Stimulated activated CD8-positive, alpha-beta memory T cell treated with anti-CD3 and anti-CD28 coated beads, Interleukin-4, amount 100 ng/mL, for 4 hours (primary cell): ENCODE results near the gene GC.
"Not testable (repeated sequence)": the region's sequence is repeated elsewhere in the genome, so short reads cannot be mapped to it uniquely, and the experiment has no call there.

ENCODE experiments used
- DNase-seq, 2 donors: peaks; one replicate each; pipeline ENCODE4 v3.0.0-alpha.2; 2020; ENCODE audit warnings: low read depth in 2 of 2, low spot score in 1 of 2

Gene GC, protein sequence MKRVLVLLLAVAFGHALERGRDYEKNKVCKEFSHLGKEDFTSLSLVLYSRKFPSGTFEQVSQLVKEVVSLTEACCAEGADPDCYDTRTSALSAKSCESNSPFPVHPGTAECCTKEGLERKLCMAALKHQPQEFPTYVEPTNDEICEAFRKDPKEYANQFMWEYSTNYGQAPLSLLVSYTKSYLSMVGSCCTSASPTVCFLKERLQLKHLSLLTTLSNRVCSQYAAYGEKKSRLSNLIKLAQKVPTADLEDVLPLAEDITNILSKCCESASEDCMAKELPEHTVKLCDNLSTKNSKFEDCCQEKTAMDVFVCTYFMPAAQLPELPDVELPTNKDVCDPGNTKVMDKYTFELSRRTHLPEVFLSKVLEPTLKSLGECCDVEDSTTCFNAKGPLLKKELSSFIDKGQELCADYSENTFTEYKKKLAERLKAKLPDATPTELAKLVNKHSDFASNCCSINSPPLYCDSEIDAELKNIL

DNA sequence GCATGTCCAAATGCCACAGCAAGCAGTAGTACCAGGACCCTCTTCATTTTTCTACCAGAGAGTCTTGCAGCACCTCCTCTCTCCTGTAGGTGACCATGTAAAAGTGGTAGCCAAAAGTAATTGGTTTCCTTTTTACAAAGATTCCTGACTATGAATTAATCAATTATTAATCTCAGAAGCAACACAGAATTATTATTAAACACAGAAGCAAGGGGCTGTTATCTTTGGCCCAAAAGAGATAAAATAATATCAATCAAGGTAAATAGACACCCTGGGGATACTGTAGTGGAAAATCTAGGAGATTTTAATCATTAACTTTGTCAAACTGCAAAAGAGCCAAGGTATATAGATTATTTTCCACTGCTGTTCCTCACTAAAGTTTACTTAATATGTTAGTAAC is at the start of gene GC:
Gene GC, minus strand, starts transcription at position 108 of the 400 bp plus-strand sequence. Its CDS starts 61 bp downstream, at position 47.
- DNase-seq = no peak

DNA sequence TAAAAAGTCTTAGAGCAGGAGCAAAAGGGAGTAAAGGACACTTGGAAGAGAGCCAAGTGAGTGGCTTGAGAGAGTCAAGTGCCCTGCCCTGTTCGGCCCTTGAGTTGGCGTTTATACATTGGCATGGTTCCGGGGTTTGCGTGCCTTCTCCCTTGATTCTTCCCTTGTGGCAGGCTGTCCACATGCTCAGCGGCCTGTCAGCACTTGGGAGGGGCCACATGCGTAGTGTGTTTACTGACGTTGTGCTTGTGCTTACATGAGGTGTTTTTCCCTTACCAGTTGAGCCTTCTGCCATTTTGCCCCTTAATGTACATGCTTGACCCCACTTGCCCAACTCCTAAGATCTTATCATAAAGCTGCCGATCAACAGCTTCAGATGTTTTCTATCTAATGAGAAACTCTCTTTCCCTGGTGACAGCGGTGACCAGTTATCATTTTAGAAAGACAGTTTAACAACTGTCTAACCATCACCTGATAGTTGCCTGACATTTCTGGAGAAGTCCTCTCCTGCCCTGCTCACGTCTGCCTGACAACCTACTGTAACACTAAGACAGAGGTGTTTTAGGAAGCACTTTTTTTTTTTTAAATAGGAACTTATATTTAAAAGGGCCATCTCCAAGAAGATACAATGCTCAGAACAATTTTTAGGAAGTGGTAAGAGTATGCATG is 49.5 kb upstream of the GC start:
- no peak for DNase-seq

DNA sequence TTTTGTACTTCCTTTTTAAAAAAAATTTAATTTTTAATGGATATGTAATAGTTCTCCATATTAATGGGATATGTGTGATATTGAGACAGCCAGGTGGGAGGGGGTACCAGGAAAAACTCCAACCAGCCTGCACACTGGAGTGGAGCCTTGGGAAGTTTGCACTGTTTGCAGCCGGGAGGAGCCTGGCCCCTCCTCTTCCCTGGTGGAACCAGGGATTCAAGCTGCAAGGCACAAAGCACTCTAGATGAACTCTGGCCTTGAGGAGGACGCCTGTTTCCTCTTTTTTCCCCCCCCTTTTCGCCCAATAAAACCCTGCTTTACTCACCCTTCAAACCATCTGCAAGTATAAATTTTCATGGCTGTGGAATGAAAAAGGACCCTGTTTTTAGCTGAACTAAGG is 48.2 kb upstream of the GC start:
- DNase-seq = no peak

DNA sequence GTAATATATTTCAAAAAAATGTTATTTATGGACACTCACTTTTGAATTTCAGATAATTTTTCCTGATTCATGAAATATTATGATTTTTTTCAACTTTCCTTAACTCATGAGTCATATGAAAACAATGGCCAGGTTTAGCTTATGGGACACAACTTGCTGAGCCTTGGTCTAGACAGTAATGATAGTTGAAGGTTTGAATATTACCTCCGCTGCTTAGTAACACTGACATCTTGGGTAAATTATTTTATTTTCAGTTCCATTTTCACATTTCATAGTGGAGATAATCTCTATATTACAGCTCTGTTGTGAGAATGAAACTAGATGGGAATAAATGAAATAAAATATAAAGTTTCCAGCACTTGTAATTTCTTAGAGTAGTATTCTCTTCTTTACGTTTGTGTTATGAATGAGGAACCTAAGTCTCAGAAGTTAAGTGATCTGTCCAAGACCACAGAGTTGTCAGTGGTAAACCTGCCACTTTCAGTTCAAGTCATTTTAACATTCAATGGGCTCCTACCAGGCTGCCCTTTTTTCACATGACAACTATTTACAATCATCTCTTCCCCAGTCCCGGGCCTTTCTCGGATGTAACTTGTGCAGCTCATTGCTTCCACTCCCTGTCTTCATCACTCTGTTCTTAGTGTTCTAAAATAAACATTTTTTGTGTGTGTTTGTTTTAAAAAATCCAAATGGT is 46.8 kb upstream of the GC start:
- DNase-seq = no peak

DNA sequence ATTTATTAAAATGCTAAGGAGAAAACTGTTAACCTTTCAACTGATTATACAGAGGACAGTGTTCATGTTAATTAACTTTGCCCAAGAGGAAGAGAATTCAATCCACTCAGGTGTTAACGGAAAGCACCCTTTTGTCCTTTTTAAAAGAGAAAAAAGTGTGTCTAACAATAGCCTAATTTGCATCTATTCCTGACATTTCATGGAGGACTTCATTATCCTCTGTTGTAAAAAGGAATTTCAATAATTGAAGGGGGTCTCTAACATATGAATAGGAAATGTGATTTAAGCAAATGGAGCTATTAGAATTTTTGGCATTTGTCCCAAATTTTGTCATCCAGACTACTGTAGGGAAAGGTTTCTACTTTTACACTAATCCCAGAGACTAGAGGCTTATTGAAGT is 44.6 kb upstream of the GC start:
- no peak for DNase-seq

DNA sequence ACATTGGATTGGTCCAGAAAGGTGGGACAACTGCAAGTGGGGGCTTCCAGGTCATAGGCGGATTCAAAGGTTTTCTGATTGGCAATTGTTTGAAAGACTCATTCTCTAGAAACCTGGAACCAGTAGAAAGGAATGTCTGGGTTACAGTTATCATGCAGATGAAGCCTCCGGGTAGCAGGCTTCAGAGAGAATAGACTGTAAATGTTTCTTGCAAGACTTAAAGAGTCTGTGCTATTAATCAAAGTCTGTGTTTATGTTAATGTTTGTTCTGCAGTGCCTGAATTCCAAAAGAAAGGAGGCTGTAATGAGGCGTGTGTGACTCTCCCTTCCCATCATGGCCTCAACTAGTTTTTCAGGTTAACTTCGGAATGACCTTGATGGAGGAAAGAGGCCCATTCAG is 43.9 kb upstream of the GC start:
- DNase-seq = no peak

DNA sequence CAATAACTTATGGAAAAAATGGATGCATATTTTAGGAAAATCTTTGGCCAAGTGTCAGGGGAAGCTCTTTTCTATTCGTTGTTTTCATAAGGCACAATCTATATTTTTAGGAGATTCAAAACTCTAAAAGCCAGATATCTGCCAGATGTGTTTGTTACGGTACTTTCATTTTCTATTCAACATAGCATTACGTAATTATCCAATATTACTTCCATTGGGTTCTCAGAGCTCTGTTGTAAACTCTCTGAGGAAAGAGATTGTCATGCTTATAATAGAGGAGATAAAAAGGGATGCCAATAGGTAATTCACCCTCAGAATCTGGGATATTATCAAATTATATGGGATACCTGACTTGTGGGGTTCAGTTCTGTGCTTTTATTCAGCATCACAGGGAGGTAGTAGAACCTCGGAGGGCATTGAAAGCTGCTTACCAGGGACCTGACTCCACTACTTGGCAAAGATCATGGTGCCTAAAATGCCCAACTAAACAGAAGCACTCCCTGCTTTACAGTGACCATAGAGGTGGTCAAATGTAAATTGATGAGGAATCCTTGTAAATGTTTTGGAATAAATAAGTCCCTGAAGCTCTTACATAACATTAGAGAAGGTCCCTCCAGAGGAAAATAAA is 32.9 kb upstream of the GC start:
- DNase-seq = no peak

DNA sequence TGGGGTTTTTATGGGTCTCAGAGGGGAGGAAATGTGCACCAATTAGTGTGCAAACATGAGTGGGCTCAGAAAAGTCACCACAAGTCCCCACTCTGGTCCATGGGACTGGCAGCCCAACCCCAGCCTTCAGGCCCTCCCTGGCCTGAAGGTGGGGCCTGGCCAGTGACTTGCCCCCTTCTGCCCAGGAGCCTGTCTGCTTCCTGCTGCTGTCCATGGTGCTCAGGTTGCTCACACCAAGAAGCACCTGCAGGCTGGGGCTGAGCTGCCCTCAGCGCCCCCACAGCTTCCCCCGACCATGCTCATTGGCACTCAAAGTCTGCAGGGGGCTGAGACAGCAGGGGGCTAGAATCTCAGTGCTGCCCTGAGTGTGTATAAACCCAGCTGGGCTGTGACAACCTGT is 30.6 kb upstream of the GC start:
- DNase-seq = no peak

DNA sequence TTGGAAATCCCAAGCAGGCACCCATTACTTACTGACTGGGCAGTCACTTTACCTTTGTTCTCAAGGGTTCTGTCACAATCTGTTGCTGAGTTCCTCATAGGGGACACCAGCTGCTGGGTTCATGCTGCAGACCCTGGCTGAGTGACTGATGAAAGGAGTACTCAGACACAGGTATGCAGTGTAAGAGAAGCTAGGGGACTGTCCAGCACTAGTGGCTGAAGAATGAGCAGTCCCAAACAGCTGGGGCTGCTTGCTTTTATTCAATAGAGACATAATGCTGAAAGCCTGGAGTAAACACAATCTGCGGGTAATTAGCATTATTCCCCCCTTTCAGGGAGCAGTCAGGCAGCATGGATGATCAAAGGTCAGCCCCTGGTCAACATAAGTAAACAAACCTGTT is 25.9 kb upstream of the GC start:
- not testable (repeated sequence) for DNase-seq

DNA sequence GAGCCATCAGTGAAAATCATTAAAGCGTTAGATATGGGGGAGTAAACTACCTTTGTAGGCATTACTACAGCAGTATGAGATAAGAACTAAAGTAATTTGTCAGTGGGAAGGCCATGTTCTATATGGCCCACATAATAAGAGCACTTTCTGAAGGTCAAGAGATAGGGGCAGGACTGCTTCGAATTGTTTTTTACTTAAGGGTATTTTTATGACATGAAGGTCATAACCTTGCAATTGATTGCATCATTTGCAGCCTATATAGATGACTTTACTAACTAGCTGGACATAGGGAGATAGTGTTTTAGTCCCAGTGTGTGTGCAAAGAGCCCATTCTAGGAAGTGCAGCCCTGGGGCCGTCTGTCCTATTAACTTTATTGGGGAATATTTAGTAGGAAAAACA is 23.6 kb upstream of the GC start:
- no peak for DNase-seq

DNA sequence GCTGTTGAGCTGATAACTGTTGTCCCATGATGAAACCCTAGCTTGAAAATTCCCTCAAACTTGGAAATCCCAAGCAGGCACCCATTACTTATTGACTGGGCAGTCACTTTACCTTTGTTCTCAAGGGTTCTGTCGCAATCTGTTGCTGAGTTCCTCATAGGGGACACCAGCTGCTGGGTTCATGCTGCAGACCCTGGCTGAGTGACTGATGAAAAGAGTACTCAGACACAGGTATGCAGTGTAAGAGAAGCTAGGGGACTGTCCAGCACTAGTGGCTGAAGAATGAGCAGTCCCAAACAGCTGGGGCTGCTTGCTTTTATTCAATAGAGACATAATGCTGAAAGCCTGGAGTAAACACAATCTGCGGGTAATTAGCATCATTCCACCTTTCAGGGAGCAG is 21.4 kb upstream of the GC start:
- DNase-seq = not testable (repeated sequence)

DNA sequence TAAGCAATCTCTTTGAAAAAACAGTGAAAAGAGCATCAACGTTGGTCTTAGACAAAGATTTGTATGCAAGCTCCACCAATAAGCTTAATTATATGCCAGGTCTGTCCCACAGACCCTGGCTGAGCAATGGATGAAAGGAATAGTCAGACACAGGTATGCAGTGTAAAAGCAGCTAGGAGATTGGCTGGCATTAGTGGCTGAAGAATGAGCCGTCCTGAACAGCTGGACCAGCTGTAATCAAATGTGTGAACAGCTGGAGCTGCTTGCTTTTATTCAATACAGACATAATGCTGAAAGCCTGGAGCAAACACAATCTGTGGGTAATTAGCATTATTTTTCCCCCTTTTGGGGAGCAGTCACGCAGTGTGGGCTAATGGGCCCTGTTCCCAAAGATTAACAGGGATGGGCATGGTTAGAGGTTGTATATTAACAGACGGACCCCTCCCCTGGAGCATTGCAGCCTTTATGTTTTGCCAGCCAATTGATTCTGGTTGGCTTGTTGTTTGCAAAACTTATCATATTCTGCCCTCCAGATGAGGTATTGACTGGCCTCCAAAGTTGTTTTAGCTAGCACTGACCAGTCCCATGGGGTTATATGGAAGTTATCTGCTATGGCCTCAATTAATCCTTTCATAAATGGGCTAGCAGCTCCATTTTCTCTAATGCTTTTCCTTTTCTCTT is 20.3 kb upstream of the GC start:
- not testable (repeated sequence) for DNase-seq

DNA sequence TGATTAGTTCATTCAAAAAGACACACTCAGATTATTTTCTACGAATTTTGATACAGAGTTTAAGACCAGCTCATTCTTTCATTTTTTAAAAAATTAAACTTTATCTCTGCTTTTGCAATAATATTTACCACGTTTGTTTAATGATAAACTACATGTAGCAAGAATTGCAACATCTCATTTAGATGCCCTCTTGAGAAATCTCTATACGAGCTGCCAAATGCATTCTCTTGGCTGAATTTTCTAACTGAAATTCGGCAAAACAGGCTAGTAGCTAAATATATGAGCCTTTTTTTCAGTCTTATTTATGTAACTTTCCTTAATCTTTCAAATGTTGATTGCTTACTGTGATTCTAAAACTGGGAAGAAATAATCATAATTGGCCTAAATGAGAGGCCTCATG is 2.1 kb upstream of the GC start:
- no peak for DNase-seq

DNA sequence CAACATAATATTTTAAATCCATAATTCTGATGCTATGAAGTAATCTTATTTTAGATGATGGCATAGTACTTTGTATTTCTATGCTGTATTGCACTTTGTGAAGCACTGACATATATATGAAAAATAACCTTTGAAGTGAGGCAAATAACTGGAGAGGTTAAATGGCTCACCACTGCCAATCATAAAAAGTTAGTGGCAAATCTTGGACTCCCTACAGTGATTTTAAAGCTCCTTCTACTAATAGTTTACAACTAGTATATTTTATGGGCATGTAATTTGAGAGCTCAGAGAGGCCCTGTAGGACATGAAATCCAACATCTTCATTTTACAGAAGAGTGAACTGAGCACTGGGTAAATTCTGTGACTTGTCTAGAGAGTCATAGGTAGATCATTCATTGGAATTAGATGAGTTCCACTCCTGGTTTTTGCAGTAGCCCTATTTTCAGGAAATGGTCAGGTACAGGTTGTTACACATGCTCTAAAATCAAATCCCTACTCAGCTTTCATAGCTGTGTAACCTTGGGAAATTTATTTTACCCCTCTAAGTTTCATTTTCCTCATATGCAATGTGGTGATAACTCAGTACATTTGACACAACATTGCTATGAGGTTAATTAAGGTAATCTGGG is 804 bp upstream of the GC start:
- no peak for DNase-seq

DNA sequence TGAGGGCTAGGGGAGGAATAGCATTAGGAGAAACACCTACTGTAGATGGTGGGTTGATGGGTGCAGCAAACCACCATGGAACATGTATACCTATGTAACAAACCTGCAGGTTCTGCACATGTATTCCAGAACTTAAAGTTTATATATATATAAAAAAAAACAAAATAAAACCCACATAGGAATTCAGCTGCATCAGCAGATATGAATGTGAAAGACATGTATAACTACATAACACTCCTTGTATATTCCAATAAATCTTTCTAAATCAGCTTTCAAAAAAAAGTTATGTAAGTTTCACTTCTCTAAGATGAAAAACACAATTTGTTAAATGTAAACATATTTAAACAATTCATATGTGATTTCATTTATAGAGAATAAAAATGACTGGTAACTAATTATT is 6.0 kb downstream of the GC start:
- DNase-seq = no peak

DNA sequence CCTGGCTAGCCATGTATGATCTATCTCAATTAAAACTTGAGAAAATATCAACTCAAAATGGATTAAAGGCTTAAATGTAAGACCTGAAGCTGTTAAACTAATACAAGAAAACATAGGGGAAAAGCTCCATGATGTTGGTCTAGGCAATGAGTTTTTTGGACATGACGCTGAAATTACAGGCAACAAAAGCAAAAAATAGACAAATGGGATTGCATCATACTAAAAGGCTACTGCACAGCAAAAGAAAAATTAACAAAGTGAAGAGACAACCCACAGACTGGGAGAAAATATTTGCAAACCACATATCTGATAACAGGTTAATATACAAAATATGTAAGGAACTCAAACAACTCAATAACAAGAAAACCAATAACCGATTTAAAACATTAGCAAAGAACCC is 8.4 kb downstream of the GC start:
- no peak for DNase-seq

DNA sequence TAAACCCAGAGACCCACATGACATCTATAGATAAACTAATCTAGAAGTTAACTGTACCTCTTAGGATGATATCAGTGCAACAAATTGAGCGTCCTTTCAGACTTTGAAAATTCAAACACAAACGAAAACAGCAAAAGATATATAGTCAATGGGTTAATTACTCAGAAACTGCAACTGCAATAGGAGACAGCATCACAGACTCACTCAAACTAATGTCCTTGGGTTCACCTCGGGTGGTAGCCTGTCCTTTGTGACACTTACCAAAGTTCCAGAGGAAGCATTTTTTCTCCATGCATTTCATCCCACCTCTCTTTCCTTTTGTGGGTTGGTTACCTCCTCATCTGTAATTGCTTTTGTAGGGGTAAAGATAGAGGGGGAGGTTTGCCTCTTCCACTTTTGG is 9.7 kb downstream of the GC start:
- DNase-seq = no peak

DNA sequence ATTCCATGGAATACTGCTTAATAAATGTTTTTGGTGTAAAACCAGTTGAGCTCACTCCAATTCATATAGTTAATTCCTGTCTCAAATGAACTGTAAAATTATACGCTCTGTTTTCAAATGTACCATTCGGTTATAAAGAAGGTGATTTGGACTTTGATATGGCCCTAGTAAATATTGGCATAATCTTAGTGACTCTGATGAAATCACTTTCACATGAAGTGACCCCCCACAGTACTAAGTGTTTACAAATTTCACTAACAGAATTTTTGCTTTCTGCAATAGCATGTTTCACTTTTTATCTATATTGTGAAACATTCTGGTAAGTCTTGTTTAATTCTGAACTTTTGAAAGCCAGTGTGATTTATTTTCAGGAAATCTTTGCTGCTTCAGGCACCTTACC is 10.9 kb downstream of the GC start:
- no peak for DNase-seq

DNA sequence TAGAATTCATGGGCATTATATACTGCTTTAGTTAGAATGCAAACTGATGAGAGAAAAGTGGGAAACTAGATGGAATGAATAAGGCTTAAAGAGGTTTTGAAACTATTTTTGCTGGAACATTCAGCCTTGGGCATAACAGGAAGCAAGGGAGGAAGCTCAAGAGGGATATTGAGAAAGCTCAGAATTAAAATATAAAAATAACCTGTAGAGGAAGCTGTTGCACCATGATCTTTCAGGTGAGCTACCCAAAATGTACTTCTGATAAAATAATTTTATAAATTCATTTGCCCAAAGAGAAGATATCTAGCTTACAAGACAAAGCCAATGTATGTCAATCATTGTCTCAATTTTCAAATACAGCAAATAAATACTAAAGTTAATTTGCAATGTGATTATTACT is 11.3 kb downstream of the GC start:
- no peak for DNase-seq

DNA sequence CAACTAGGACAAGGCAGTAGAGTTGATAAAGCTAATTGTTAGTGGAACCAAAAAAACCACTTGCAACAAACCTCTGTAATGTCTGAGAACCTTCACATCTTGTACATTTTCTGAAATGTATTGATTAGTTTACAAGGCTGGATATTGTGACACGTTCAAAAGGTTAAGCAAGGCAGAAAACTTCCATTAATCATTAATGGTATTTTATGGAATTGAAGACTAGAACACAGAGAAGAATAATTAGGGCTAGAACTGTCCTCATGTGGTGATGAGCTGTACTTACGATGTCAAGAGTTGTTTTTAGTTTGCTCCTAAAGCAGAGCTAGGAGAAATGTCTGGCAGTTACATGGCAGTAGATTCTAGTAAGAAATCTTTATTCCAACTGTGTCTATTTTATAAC is 12.3 kb downstream of the GC start:
- DNase-seq = no peak

DNA sequence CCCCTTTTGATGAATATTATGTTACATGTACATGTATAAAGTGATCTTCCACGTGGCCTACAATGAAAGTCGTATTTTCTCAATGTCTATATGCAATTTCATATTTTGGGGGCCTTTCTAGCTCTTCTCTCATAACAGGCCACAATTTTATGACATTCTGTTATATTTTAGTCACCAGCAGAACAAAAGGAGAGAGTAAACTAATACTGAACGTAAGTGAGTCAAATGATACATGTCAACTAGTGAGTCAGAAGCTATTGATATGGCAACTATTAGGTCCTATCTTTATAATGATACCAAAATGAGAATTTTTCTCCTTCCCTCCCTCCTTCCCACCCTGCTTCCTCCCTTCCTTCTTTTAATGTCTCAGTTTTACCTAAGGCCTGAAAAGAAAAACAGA is 14.4 kb downstream of the GC start:
- DNase-seq = no peak
